H1 (cell line): ENCODE results near the gene RPTOR. TPM values are rescaled to one million over a fixed set of nuclear protein-coding genes. Genes with fewer than 3 reads are reported as not detected.
A peak's percentile ranks its signal among the peaks of the same experiment; 100 is the strongest.

Experiments
- CTCF ChIA-PET: fragments of 300-600 bp; sonication (Branson Sonifier 250); formaldehyde crosslinking; loops from one replicate; lab custom pipeline; 2021; ENCODE audit not compliant: partially characterized antibody; lab: Charles Lee
- POLR2A ChIA-PET: fragments of 300-600 bp; sonication (Branson Sonifier 250); formaldehyde crosslinking; loops from one replicate; lab custom pipeline; 2021; ENCODE audit warnings: inconsistent platforms; ENCODE audit not compliant: partially characterized antibody; lab: Charles Lee
- DNase-seq, 2 experiments: peaks; one replicate each; pipeline versions ENCODE4 v3.0.0 to v3.0.0-alpha.2; 2010 to 2022; ENCODE audit warnings: low spot score in 2 of 2, low read depth in 1 of 2, mixed read lengths in 1 of 2
- FAIRE-seq: peaks from 2 replicates; lab custom pipeline; 2011; peaks lifted over from hg19 to GRCh38; lab: Jason Lieb, UNC
- H2AFZ ChIP-seq: 2 replicates; pipeline ENCODE4 v1.8.1; 2012; ENCODE audit warnings: low read length, inconsistent platforms
- H2AK5ac ChIP-seq: 2 replicates; pipeline ENCODE4 v1.6.1; 2013; ENCODE audit warnings: low read depth, low read length
- H2BK120ac ChIP-seq: replicated peaks from 2 replicates; pipeline ENCODE3; 2013; ENCODE audit warnings: low read depth, low read length, inconsistent platforms
- H2BK12ac ChIP-seq: 2 replicates; pipeline ENCODE4 v1.6.1; 2013; ENCODE audit warnings: low read depth, low read length
- H2BK15ac ChIP-seq: 2 replicates; pipeline ENCODE4 v1.6.1; 2013; ENCODE audit warnings: low read length
- H2BK20ac ChIP-seq: 2 replicates; pipeline ENCODE4 v1.6.1; 2013; ENCODE audit warnings: low read length
- H2BK5ac ChIP-seq: 2 replicates; pipeline ENCODE4 v1.6.1; 2013; ENCODE audit warnings: low read depth, low read length
- H3K14ac ChIP-seq: 2 replicates; pipeline ENCODE4 v1.6.1; 2013; ENCODE audit warnings: inconsistent platforms; ENCODE audit not compliant: insufficient read length
- H3K18ac ChIP-seq: 2 replicates; pipeline ENCODE4 v1.6.1; 2013; ENCODE audit warnings: low read length; ENCODE audit errors: extremely low read depth
- H3K23ac ChIP-seq: 2 replicates; pipeline ENCODE4 v1.6.1; 2013; ENCODE audit warnings: inconsistent platforms; ENCODE audit not compliant: insufficient read length
- H3K23me2 ChIP-seq: 2 replicates; pipeline ENCODE4 v1.6.1; 2013; ENCODE audit warnings: low read depth, low read length
- H3K27ac ChIP-seq: 2 replicates; pipeline ENCODE4 v1.6.1; 2011; ENCODE audit warnings: low read depth, low read length, inconsistent platforms
- H3K27me3 ChIP-seq, 4 experiments: replicated peaks in 1 of 4; 1 replicate in 1 of 4; 2 replicates in 3 of 4; pipeline versions ENCODE4 v1.6.1 to v1.8.1; 2011 to 2013; ENCODE audit warnings: low read length in 3 of 4, mild to moderate bottlenecking in 3 of 4, inconsistent platforms in 2 of 4, mixed read lengths in 2 of 4, moderate library complexity in 1 of 4; ENCODE audit not compliant: control insufficient read depth in 3 of 4, insufficient read depth in 3 of 4; ENCODE audit errors: extremely low read depth in 1 of 4
- H3K36me3 ChIP-seq, 4 experiments: 2 replicates each; pipeline versions ENCODE4 v1.6.1 to v1.8.1; 2011 to 2013; ENCODE audit warnings: mild to moderate bottlenecking in 4 of 4, low read length in 3 of 4, moderate library complexity in 2 of 4, control low read depth in 1 of 4, inconsistent platforms in 1 of 4; ENCODE audit not compliant: insufficient read depth in 4 of 4, control insufficient read depth in 2 of 4
- H3K4ac ChIP-seq: replicated peaks from 2 replicates; pipeline ENCODE3; 2013; ENCODE audit warnings: low read length, low read depth, mixed read lengths, inconsistent platforms; ENCODE audit not compliant: insufficient read length
- H3K4me1 ChIP-seq, 4 experiments: replicated peaks in 1 of 4; 1 replicate in 1 of 4; 2 replicates in 3 of 4; pipeline versions ENCODE4 v1.6.1 to v1.8.1; 2011 to 2013; ENCODE audit warnings: low read length in 3 of 4, inconsistent platforms in 2 of 4, mixed read lengths in 1 of 4; ENCODE audit not compliant: insufficient read depth in 4 of 4, control insufficient read depth in 3 of 4
- H3K4me2 ChIP-seq, 2 experiments: 2 replicates each; pipeline versions ENCODE4 v1.6.1 to v1.8.1; 2011 to 2013; ENCODE audit warnings: low read depth in 2 of 2, low read length in 2 of 2, control low read depth in 1 of 2, inconsistent platforms in 1 of 2, mild to moderate bottlenecking in 1 of 2; ENCODE audit not compliant: insufficient read depth in 1 of 2
- H3K4me3 ChIP-seq, 4 experiments: fragments of 200-600, 300-600 bp in 1 of 4; sonication (generic), shearing (Covaris generic), sonication (Bioruptor Twin) in 1 of 4; 2 replicates each; pipeline versions ENCODE4 v1.5.1 to v1.8.1; 2011 to 2016; ENCODE audit warnings: low read length in 4 of 4, low read depth in 3 of 4, control low read depth in 2 of 4, inconsistent platforms in 2 of 4, mild to moderate bottlenecking in 2 of 4, mixed read lengths in 1 of 4, moderate library complexity in 1 of 4; ENCODE audit not compliant: insufficient read depth in 2 of 4; ENCODE audit errors: extremely low read depth in 1 of 4
- H3K56ac ChIP-seq: replicated peaks from 2 replicates; pipeline ENCODE3; 2013; ENCODE audit warnings: low read depth, mild to moderate bottlenecking, mixed read lengths, low read length, inconsistent platforms; ENCODE audit not compliant: insufficient read length
- H3K79me1 ChIP-seq: 2 replicates; pipeline ENCODE4 v1.6.1; 2013; ENCODE audit warnings: low read depth, low read length, control low read depth
- H3K79me2 ChIP-seq, 2 experiments: 2 replicates each; pipeline versions ENCODE4 v1.6.1 to v1.8.1; 2012 to 2013; ENCODE audit warnings: low read length in 2 of 2, mild to moderate bottlenecking in 2 of 2, inconsistent platforms in 1 of 2; ENCODE audit not compliant: insufficient read depth in 2 of 2, control insufficient read depth in 1 of 2
- H3K9ac ChIP-seq, 4 experiments: replicated peaks in 1 of 4; 1 replicate in 1 of 4; 2 replicates in 3 of 4; pipeline versions ENCODE4 v1.6.1 to v1.8.1; 2011 to 2013; ENCODE audit warnings: low read depth in 3 of 4, low read length in 3 of 4, control low read depth in 2 of 4, mild to moderate bottlenecking in 2 of 4, moderate library complexity in 2 of 4, inconsistent platforms in 1 of 4; ENCODE audit errors: extremely low read depth in 1 of 4
- H3K9me3 ChIP-seq, 2 experiments: 2 replicates each; pipeline versions ENCODE4 v1.6.1 to v1.8.1; 2012 to 2013; ENCODE audit warnings: mild to moderate bottlenecking in 2 of 2, moderate library complexity in 2 of 2, control low read depth in 1 of 2, inconsistent platforms in 1 of 2, low read depth in 1 of 2, low read length in 1 of 2, mixed read lengths in 1 of 2; ENCODE audit not compliant: insufficient read depth in 2 of 2
- H4K20me1 ChIP-seq, 2 experiments: replicated peaks in 1 of 2; 2 replicates each; pipeline versions ENCODE3 to v1.8.1; 2011 to 2013; ENCODE audit warnings: inconsistent platforms in 2 of 2, low read length in 2 of 2, mild to moderate bottlenecking in 1 of 2; ENCODE audit not compliant: insufficient read depth in 2 of 2, control insufficient read depth in 1 of 2
- H4K5ac ChIP-seq: 2 replicates; pipeline ENCODE4 v1.6.1; 2013; ENCODE audit warnings: low read length, low read depth, mixed read lengths, inconsistent platforms; ENCODE audit not compliant: insufficient read length
- H4K8ac ChIP-seq: 2 replicates; pipeline ENCODE4 v1.8.0; 2013; ENCODE audit warnings: mild to moderate bottlenecking, moderate library complexity, low read length, inconsistent platforms; ENCODE audit not compliant: insufficient read depth; ENCODE audit errors: extremely low read depth
- H4K91ac ChIP-seq: replicated peaks from 2 replicates; pipeline ENCODE3; 2013; ENCODE audit warnings: low read length, mixed read lengths, inconsistent platforms; ENCODE audit not compliant: insufficient read length
- BCL11A ChIP-seq, 2 experiments: IDR thresholded peaks; one replicate each; pipeline ENCODE4 v1.6.1; 2011; ENCODE audit warnings: low read depth in 2 of 2, low read length in 2 of 2, mild to moderate bottlenecking in 2 of 2
- PHF8 ChIP-seq: fragments of 200-600 bp; sonication (generic); conservative IDR thresholded peaks from 2 replicates; pipeline ENCODE4 v1.7.1; 2012; ENCODE audit warnings: low read depth, mild to moderate bottlenecking, inconsistent platforms, low read length, moderate library complexity
- RFX5 ChIP-seq: IDR thresholded peaks from 2 replicates; pipeline ENCODE4 v1.6.1; 2011; ENCODE audit warnings: low read depth, low read length, improper control_type of control experiment, borderline replicate concordance
- RXRA ChIP-seq: IDR thresholded peaks from 2 replicates; pipeline ENCODE4 v1.6.1; 2011; ENCODE audit warnings: low read depth, mild to moderate bottlenecking, low read length, moderate library complexity; ENCODE audit not compliant: insufficient read depth
- SIRT6 ChIP-seq: IDR thresholded peaks from one replicate; pipeline ENCODE4 v1.7.1; 2012; ENCODE audit warnings: low read length, inconsistent platforms
- SIX5 ChIP-seq: IDR thresholded peaks from 2 replicates; pipeline ENCODE4 v1.6.1; 2011; ENCODE audit warnings: mild to moderate bottlenecking, low read depth, low read length
- SRF ChIP-seq: IDR thresholded peaks from 2 replicates; pipeline ENCODE4 v1.6.1; 2011; ENCODE audit warnings: mild to moderate bottlenecking, low read depth, low read length, moderate library complexity
- TCF12 ChIP-seq: IDR thresholded peaks from 2 replicates; pipeline ENCODE4 v1.6.1; 2011; ENCODE audit warnings: low read depth, mild to moderate bottlenecking, low read length
- WGBS, 2 experiments: shearing (Covaris generic) in 1 of 2; methylation state at CpG; one replicate each; pipeline versions ENCODE4 v1.1.6 to v1.1.7; 2013 to 2015; ENCODE audit warnings: low lambda C conversion rate in 2 of 2, mixed read lengths in 2 of 2, inconsistent platforms in 1 of 2, low coverage in 1 of 2, missing lambda C conversion rate in 1 of 2; ENCODE audit not compliant: insufficient replicate concordance in 2 of 2, insufficient coverage in 1 of 2, insufficient read length in 1 of 2; ENCODE audit errors: extremely low coverage in 1 of 2, missing lambda C conversion rate in 1 of 2; 5-methylcytosine and 5-hydroxymethylcytosine counted together
- polyA plus RNA-seq, 7 experiments: library from polyadenylated mRNA; depleted of rRNA in 3 of 7; stranded (reverse) in 5 of 7; unstranded in 2 of 7; fragments of >200 nt in 5 of 7; fragments of 200-250 nt in 2 of 7; gene quantifications; 1 replicate in 5 of 7; 2 replicates in 1 of 7; 4 replicates in 1 of 7; pipeline versions ENCODE4 v1.2.1 to v1.2.3, GENCODE V29; 2011 to 2013; ENCODE audit warnings: missing spikeins in 2 of 7, mixed read lengths in 2 of 7
- total RNA-seq: library from RNA; stranded (reverse); fragmentation: NEBNext Ultra II Directional; extraction: Animal tissue kit (Norgen Biotek cat#: 25700); gene quantifications from 2 replicates; pipeline ENCODE4 v1.2.1, GENCODE V29; 2021

Gene RPTOR
- total and polyA plus RNA-seq, 2 of the 8 experiments (the other 6 are each of a cell fraction or from before 2014, with no cell fraction given) = 6.9 to 28.7 TPM

DNA sequence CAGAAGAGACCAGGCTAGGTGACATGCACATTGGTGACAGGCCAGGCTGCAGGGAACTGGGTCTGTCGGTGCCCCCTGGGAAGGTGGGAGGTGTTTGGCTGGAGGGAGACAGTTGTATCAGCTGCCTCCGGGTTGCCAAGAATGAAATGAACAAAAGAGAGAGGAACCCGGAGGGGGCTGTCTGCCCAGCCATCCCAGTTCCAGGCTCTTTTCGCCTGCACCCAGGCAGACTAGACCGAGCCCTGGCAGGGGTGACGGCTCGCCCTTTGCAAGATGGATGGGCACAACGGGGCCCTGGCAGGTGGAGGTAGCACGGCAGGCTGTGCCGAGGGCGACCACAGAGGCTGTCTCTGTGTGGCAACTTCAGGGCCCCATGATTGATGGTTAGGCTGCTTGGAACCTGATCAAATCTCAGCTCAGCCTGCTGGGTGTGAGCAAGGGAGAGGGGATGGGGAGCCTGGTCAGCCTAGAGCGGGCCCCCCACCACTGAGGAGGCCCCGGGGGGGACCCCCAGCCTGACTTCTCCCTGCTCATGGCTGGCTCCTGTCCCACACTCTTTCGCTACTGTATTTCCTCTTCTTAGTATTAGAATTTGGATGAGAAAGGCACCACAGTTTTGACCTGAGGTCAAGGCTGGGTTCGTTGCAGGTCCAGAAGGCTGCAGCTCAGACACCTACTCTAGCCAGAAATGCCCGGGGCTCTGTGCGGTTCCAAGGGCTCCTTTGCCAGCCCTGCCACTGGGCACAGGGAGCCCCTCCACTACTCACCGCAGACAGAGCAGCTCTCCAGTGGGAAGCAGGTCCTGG, 328.1 kb downstream of the RPTOR start:
- peak overlapping the region; percentile 29; the same call in 1 of the 2 replicates for H2BK5ac ChIP-seq
- H3K4me2 ChIP-seq = peak overlapping the region; percentile 41 to 62
- no peaks in the 10 kb centered on the region for H3K79me2 ChIP-seq
- peaks cover 4 to 21% (median 14%) of the 10 kb centered on the region in 4 experiments for H3K4me1 ChIP-seq
- CTCF ChIA-PET = interaction anchor here (0.6 to 4.3 kb wide), 15 partner anchors 9 to 98 kb away, joined by 3 to 18 read pairs (median 4); no protein-coding TSS in a partner anchor
- no peak overlapping the region; a peak in 1 of 7 replicates for H3K9ac ChIP-seq
- H3K27me3 ChIP-seq = no peaks in the 10 kb centered on the region
- H2BK12ac ChIP-seq = peak overlapping the region; percentile 71; the same call in 1 of the 2 replicates
- no peak overlapping the region for H4K5ac ChIP-seq
- FAIRE-seq = no peak
- H3K56ac ChIP-seq = no peak overlapping the region
- WGBS, 2 experiments = 86% methylated on average over 14 of the region's 18 CpGs; no CpG with 5 or more reads in 1 of the 2 experiments
- H3K23ac ChIP-seq = no peak overlapping the region
- H2AK5ac ChIP-seq = no peak overlapping the region
- peak overlapping the region; percentile 16 for H3K4ac ChIP-seq
- H2BK20ac ChIP-seq = peak overlapping the region; percentile 93
- no peak overlapping the region for H2AFZ ChIP-seq
- H3K18ac ChIP-seq = peak overlapping the region; percentile 85
- POLR2A ChIA-PET = interaction anchor here (0.6 to 1.5 kb wide), 3 partner anchors 13 to 40 kb away, joined by 4 to 5 read pairs (median 4); no protein-coding TSS in a partner anchor
- H3K36me3 ChIP-seq = no peaks in the 10 kb centered on the region
- no peaks in the 10 kb centered on the region; the same call in 1 of the 2 replicates for H3K23me2 ChIP-seq
- H2BK15ac ChIP-seq = no peak overlapping the region; the same call in 1 of the 2 replicates
- TF ChIP-seq SIX5 (no peak), RXRA (no peak), BCL11A (IDR thresholded peaks at IDR 0.05; ENCODE audit: low read depth in 2 of 2, low read length in 2 of 2) (no peak), SIRT6 (no peak), RFX5 (no peak), PHF8 (no peak), TCF12 (no peak), SRF (no peak)
- TF ChIP-seq, all 59 proteins: peak for 0
- H3K79me1 ChIP-seq = no peaks in the 10 kb centered on the region
- H3K4me3 ChIP-seq = peak overlapping the region in 1 of 4 experiments; percentile 30; a peak in 1 of 8 replicates
- H4K8ac ChIP-seq = no peak overlapping the region
- peak overlapping the region; percentile 86 for H4K91ac ChIP-seq
- H4K20me1 ChIP-seq = no peaks in the 10 kb centered on the region
- DNase-seq = no peak
- no peaks in the 10 kb centered on the region for H3K9me3 ChIP-seq
- H3K27ac ChIP-seq = no peak overlapping the region
- H2BK120ac ChIP-seq = peak overlapping the region; percentile 31
- H3K14ac ChIP-seq = no peak overlapping the region
